Vagina (tissue), 2 donors: Measurements from ENCODE around the gene C5AR1. TPM values are rescaled to one million over a fixed set of nuclear protein-coding genes. Genes with fewer than 3 reads are reported as not detected.

Experiments used
- DNase-seq, 2 donors: peaks; one replicate each; pipeline ENCODE4 v3.0.0-alpha.2; 2017; ENCODE audit errors: extremely low spot score in 2 of 2
- H3K27ac ChIP-seq: fragments of 200-600 bp; sonication (generic); one replicate; pipeline ENCODE4 v1.5.1; 2019
- H3K27me3 ChIP-seq: fragments of 200-600 bp; sonication (generic); one replicate; pipeline ENCODE4 v1.5.1; 2019
- H3K36me3 ChIP-seq, 2 donors: fragments of 200-600 bp; sonication (generic); one replicate each; pipeline ENCODE4 v1.5.1; 2017 to 2019
- H3K4me1 ChIP-seq: fragments of 200-600 bp; sonication (generic); one replicate; pipeline ENCODE4 v1.5.1; 2019
- H3K4me3 ChIP-seq, 2 donors: fragments of 200-600 bp; sonication (generic); 1 replicate in 1 of 2; 2 replicates in 1 of 2; pipeline ENCODE4 v1.5.1; 2016 to 2019
- H3K9me3 ChIP-seq: fragments of 200-600 bp; sonication (generic); one replicate; pipeline ENCODE4 v1.5.1; 2019
- POLR2A ChIP-seq, 2 donors: fragments of 450-650 bp; IDR thresholded peaks; one replicate each; pipeline ENCODE4 v1.6.1; 2017; ENCODE audit warnings: antibody characterized with exemption in 2 of 2, mild to moderate bottlenecking in 2 of 2, moderate library complexity in 2 of 2
- POLR2AphosphoS5 ChIP-seq, 2 donors: sonication (generic); formaldehyde crosslinking; IDR thresholded peaks; one replicate each; pipeline ENCODE4 v1.9.0; 2017; ENCODE audit warnings: antibody characterized with exemption in 2 of 2, mild to moderate bottlenecking in 2 of 2, low read depth in 1 of 2; ENCODE audit not compliant: insufficient read depth in 1 of 2
- intact Hi-C: fragments of 100-400 bp; cut with DNase I; formaldehyde crosslinking; loops from one replicate; pipeline ENCODE4 v1.15.1; 2023
- total RNA-seq: library from RNA; depleted of rRNA; stranded (reverse); fragments of >200 nt; gene quantifications from one replicate; pipeline ENCODE4 v1.2.3, GENCODE V29; 2016
- TF ChIP-seq, protein P1 (sequence below), 3 experiments: fragments of 450-650 bp in 2 of 3; fragments of 200-600 bp in 1 of 3; sonication (generic) in 1 of 3; IDR thresholded peaks; one replicate each; pipeline ENCODE4 v1.5.1; 2017 to 2019; ENCODE audit warnings: antibody characterized with exemption in 3 of 3, mild to moderate bottlenecking in 2 of 3, moderate library complexity in 2 of 3

The C5AR1 gene
- total RNA-seq, 1 donor from 2014 or later = 12.5 TPM

GRCh38 chr19:47310323-47310722, 662 bp downstream of the C5AR1 start:
- no peaks in the 10 kb centered on the region for H3K36me3 ChIP-seq

DNA sequence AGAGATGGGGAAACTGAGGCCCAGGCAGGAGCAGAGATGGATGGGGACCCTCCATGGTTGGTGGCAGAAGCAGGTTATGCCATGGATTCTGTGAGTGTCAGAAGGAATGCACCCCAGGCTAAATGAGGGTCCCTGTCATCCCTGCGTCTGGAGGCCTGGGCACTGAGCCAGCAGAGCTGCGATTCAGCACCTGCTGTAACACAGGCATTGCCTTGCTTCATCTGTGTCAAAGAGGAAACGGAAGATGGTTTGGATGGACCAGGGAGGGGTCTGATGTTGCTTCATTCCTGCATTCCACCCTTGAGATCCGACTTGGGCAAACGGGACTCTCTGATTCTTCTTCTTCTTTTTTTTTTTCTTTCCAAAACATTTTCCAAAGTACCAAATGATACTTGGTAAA, 1.2 kb downstream of the C5AR1 start:
- intact Hi-C loops = no loop called here
- Histone ChIP-seq H3K4me3 (no peak overlapping the region), H3K36me3 (no peaks in the 10 kb centered on the region), H3K9me3 (no peaks in the 10 kb centered on the region), H3K27me3 (no peaks in the 10 kb centered on the region), H3K27ac (no peak overlapping the region), H3K4me1 (no peaks in the 10 kb centered on the region)
- DNase-seq = no peak
- TF ChIP-seq POLR2AphosphoS5 (IDR thresholded peaks at IDR 0.05; ENCODE audit: insufficient read depth in 1 of 2, low read depth in 1 of 2) (no peak), POLR2A (IDR thresholded peaks at IDR 0.05) (no peak)
- TF ChIP-seq, protein P1, sequence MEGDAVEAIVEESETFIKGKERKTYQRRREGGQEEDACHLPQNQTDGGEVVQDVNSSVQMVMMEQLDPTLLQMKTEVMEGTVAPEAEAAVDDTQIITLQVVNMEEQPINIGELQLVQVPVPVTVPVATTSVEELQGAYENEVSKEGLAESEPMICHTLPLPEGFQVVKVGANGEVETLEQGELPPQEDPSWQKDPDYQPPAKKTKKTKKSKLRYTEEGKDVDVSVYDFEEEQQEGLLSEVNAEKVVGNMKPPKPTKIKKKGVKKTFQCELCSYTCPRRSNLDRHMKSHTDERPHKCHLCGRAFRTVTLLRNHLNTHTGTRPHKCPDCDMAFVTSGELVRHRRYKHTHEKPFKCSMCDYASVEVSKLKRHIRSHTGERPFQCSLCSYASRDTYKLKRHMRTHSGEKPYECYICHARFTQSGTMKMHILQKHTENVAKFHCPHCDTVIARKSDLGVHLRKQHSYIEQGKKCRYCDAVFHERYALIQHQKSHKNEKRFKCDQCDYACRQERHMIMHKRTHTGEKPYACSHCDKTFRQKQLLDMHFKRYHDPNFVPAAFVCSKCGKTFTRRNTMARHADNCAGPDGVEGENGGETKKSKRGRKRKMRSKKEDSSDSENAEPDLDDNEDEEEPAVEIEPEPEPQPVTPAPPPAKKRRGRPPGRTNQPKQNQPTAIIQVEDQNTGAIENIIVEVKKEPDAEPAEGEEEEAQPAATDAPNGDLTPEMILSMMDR (IDR thresholded peaks at IDR 0.05) = no peak

More at GRCh38 chr19:47310323-47310722, 662 bp downstream of the C5AR1 start:
- Histone ChIP-seq H3K27ac (no peak overlapping the region), H3K4me1 (no peaks in the 10 kb centered on the region), H3K4me3 (no peak overlapping the region), H3K27me3 (no peaks in the 10 kb centered on the region), H3K9me3 (no peaks in the 10 kb centered on the region)
- TF ChIP-seq, protein P1 (IDR thresholded peaks at IDR 0.05) = no peak
- TF ChIP-seq POLR2AphosphoS5 (IDR thresholded peaks at IDR 0.05; ENCODE audit: insufficient read depth in 1 of 2, low read depth in 1 of 2) = no peak
- no peak for TF ChIP-seq POLR2A (IDR thresholded peaks at IDR 0.05)
- no peak for DNase-seq
- intact Hi-C loops = no loop called here

- Histone ChIP-seq H3K4me3 (no peak overlapping the region), H3K27ac (no peak overlapping the region), H3K9me3 (no peaks in the 10 kb centered on the region), H3K4me1 (no peaks in the 10 kb centered on the region), H3K27me3 (no peaks in the 10 kb centered on the region), H3K36me3 (no peaks in the 10 kb centered on the region)
- TF ChIP-seq POLR2A (IDR thresholded peaks at IDR 0.05) = no peak
- no peak for TF ChIP-seq POLR2AphosphoS5 (IDR thresholded peaks at IDR 0.05; ENCODE audit: insufficient read depth in 1 of 2, low read depth in 1 of 2)
- TF ChIP-seq, protein P1 (IDR thresholded peaks at IDR 0.05) = no peak
- no peak for DNase-seq
- intact Hi-C loops = no loop called here
Observed at GRCh38 chr19:47312366-47313006, 2.8 kb downstream of the C5AR1 start.

DNA sequence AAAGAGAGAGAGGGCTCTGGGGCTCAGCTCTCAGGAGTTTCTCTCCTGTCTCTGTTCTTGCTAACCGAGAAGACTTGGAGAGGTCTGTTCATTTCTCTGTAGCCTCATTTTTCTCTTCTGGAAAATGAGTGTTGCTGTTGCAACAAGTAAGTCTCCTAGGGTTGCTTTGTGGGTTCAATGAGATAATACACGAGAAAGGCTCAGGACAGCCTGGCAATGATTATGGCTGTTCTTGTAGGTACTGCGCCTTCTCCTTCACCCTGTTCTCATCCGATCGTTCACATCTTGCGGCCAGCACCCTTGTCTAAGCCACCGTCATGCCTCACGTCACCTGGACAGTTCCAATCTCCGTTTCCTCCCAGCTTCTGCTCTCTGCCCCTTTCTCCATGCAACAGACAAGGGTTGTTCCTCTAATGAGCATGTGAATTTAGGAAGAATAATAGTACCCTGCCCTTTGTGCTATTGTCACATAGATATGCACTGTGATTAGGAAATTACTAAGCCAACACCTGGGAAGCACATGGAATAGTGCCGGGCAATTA, 4.2 kb downstream of the C5AR1 start:
- Histone ChIP-seq H3K4me3 (no peak overlapping the region), H3K36me3 (no peaks in the 10 kb centered on the region), H3K9me3 (no peaks in the 10 kb centered on the region), H3K4me1 (no peaks in the 10 kb centered on the region), H3K27ac (no peak overlapping the region), H3K27me3 (no peaks in the 10 kb centered on the region)
- intact Hi-C loops = no loop called here
- TF ChIP-seq POLR2A (IDR thresholded peaks at IDR 0.05) = no peak
- TF ChIP-seq, protein P1 (IDR thresholded peaks at IDR 0.05) = no peak
- no peak for TF ChIP-seq POLR2AphosphoS5 (IDR thresholded peaks at IDR 0.05; ENCODE audit: insufficient read depth in 1 of 2, low read depth in 1 of 2)
- DNase-seq = no peak

DNA sequence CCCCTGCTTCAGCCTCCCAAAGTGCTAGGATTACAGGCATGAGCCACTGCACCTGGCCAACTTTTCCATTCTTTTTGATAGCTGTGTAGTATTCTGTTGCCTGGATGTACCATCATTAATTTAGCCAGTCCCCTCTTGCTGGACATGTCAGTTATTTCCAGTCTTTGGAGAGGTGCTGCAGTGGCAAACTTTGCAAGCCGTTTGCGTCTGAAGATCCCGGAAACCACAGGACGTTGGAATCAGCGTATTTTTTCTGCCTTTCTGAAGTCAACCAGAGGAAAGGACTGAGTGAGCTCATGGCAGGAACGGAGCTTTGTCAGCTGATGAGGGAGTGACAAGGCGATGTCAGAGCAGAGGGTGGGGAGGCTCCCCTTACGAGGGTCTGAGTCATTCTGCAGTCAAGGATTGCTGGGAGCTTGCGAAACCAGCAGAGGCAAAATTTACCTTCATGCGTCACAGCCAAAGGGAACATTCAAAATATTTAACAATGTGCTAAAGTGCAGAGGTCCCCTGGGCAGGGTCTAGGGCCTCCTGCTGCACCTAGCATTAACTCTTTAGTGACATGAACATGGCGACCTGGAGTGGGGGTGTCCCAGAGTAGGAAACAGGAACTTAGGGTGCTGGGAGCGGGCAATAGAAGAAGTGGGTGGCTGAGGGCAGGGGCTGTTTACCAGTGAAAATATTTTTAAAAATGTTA, 5.6 kb downstream of the C5AR1 start:
- Histone ChIP-seq H3K4me3 (no peak overlapping the region), H3K4me1 (no peaks in the 10 kb centered on the region), H3K9me3 (no peaks in the 10 kb centered on the region), H3K27me3 (no peaks in the 10 kb centered on the region), H3K36me3 (no peaks in the 10 kb centered on the region), H3K27ac (peak overlapping the region; percentile 52)
- intact Hi-C loops = no loop called here
- no peak for DNase-seq
- peak; percentile 32 to 76 for TF ChIP-seq POLR2AphosphoS5 (IDR thresholded peaks at IDR 0.05; ENCODE audit: insufficient read depth in 1 of 2, low read depth in 1 of 2)
- no peak for TF ChIP-seq POLR2A (IDR thresholded peaks at IDR 0.05)
